HepG2 (cell line): Measurements from ENCODE around the gene TRIM42. TPM values are rescaled to one million over a fixed set of nuclear protein-coding genes. Genes with fewer than 3 reads are reported as not detected.
A peak's percentile ranks its signal among the peaks of the same experiment; 100 is the strongest.

Source experiments
- ATAC-seq: fragments of 200-7000 bp; cut with Tn5 transposase; 3 replicates; pipeline ENCODE4 v1.9.1; 2020; ENCODE audit warnings: mild to moderate bottlenecking, moderate library complexity
- BruUV-seq: library from RNA; stranded (reverse); fragments of 400-500 nt; replicated peaks from 2 replicates; lab custom pipeline; 2021; lab: Mats Ljungman, UMichigan
- CTCF ChIA-PET: fragments of 300-600 bp; formaldehyde crosslinking; extraction: SDS; loops from one replicate; lab custom pipeline; 2021; ENCODE audit warnings: low total read pairs, inconsistent platforms, low intra/inter-chr PET ratio; lab: Yijun Ruan, JAX
- POLR2A ChIA-PET: fragments of 350-600 bp; sonication (Branson Sonifier 250); formaldehyde crosslinking; loops from one replicate; lab custom pipeline; 2020; ENCODE audit warnings: antibody characterized with exemption, inconsistent platforms; lab: Yijun Ruan, JAX
- DNase-seq: peaks from one replicate; pipeline ENCODE4 v3.0.0-alpha.2; 2015; ENCODE audit warnings: low spot score
- FAIRE-seq: peaks from 3 replicates; lab custom pipeline; 2011; peaks lifted over from hg19 to GRCh38; lab: Jason Lieb, UNC
- H2AFZ ChIP-seq: one replicate; pipeline ENCODE4 v1.6.1; 2011; ENCODE audit warnings: low read length, inconsistent platforms
- H3K27ac ChIP-seq: fragments of 300-600 bp; 3 replicates; pipeline ENCODE4 v1.8.0; 2011; ENCODE audit warnings: mixed run types, mild to moderate bottlenecking, mixed read lengths, low read length, inconsistent platforms; ENCODE audit not compliant: insufficient read depth; ENCODE audit errors: extremely low read length
- H3K27me3 ChIP-seq, 2 experiments: fragments of 200-600 bp in 1 of 2; 2 replicates in 1 of 2; 3 replicates in 1 of 2; pipeline versions ENCODE4 v1.6.0 to v1.8.0; 2011; ENCODE audit warnings: low read length in 2 of 2, mild to moderate bottlenecking in 2 of 2, moderate library complexity in 2 of 2, inconsistent platforms in 1 of 2; ENCODE audit not compliant: insufficient read depth in 2 of 2, control insufficient read depth in 1 of 2
- H3K36me3 ChIP-seq, 2 experiments: fragments of 200-600 bp in 1 of 2; replicated peaks in 1 of 2; 2 replicates in 1 of 2; 3 replicates in 1 of 2; pipeline versions ENCODE4 v1.5.1 to v1.8.0; 2011; ENCODE audit warnings: low read length in 2 of 2, inconsistent platforms in 1 of 2; ENCODE audit not compliant: insufficient read depth in 2 of 2, control insufficient read depth in 1 of 2
- H3K4me1 ChIP-seq: 2 replicates; pipeline ENCODE4 v1.5.1; 2012; ENCODE audit warnings: low read length, inconsistent platforms; ENCODE audit not compliant: insufficient read depth
- H3K4me2 ChIP-seq: 2 replicates; pipeline ENCODE4 v1.6.0; 2011; ENCODE audit warnings: low read depth, low read length, inconsistent platforms
- H3K4me3 ChIP-seq, 3 experiments: fragments of 200-600 bp in 1 of 3; sonication (generic), shearing (Covaris generic) in 1 of 3; replicated peaks in 1 of 3; 2 replicates each; pipeline ENCODE4 v1.5.1; 2011 to 2016; ENCODE audit warnings: low read length in 3 of 3, inconsistent platforms in 2 of 3, low read depth in 2 of 3, mild to moderate bottlenecking in 2 of 3, control low read depth in 1 of 3, mixed read lengths in 1 of 3; ENCODE audit not compliant: insufficient read depth in 1 of 3
- H3K79me2 ChIP-seq: one replicate; pipeline ENCODE4 v1.6.1; 2011; ENCODE audit warnings: low read length, inconsistent platforms; ENCODE audit not compliant: insufficient read depth
- H3K9ac ChIP-seq: 2 replicates; pipeline ENCODE4 v1.6.0; 2011; ENCODE audit warnings: mild to moderate bottlenecking, low read depth, low read length, inconsistent platforms; ENCODE audit not compliant: insufficient read depth
- H3K9me3 ChIP-seq: 2 replicates; pipeline ENCODE4 v1.5.1; 2012; ENCODE audit warnings: mild to moderate bottlenecking, low read length
- H4K20me1 ChIP-seq: 2 replicates; pipeline ENCODE4 v1.6.0; 2011; ENCODE audit warnings: inconsistent platforms, mild to moderate bottlenecking, low read length, moderate library complexity; ENCODE audit not compliant: insufficient read depth
- BCL6 ChIP-seq: IDR thresholded peaks from 2 replicates; pipeline ENCODE4 v1.6.1; 2016; ENCODE audit warnings: missing genetic modification reagents, missing compliant biosample characterization
- CEBPB ChIP-seq: IDR thresholded peaks from 2 replicates; pipeline ENCODE4 v1.6.1; 2011; ENCODE audit warnings: low read depth, low read length, improper control_type of control experiment, borderline replicate concordance
- EEA1 ChIP-seq: sonication (generic); formaldehyde crosslinking; IDR thresholded peaks from 2 replicates; pipeline ENCODE4 v1.5.1; 2020; ENCODE audit warnings: mild to moderate bottlenecking, missing genetic modification reagents, borderline replicate concordance
- HMG20A ChIP-seq: IDR thresholded peaks from 2 replicates; pipeline ENCODE4 v1.6.1; 2016; ENCODE audit warnings: borderline replicate concordance
- NCOA2 ChIP-seq: sonication (generic); formaldehyde crosslinking; IDR thresholded peaks from 2 replicates; pipeline ENCODE4 v1.8.0; 2022; ENCODE audit warnings: inconsistent platforms
- NFIC ChIP-seq: IDR thresholded peaks from 2 replicates; pipeline ENCODE4 v1.6.1; 2012; ENCODE audit warnings: mild to moderate bottlenecking, low read length, inconsistent platforms
- PBX3 ChIP-seq: sonication (generic); formaldehyde crosslinking; IDR thresholded peaks from 2 replicates; pipeline ENCODE4 v1.8.1; 2023; ENCODE audit warnings: missing genetic modification reagents, inconsistent platforms, borderline replicate concordance
- ZBTB42 ChIP-seq: sonication (generic); formaldehyde crosslinking; IDR thresholded peaks from 2 replicates; pipeline ENCODE4 v1.5.0; 2020; ENCODE audit warnings: mild to moderate bottlenecking, missing genetic modification reagents
- ZNF24 ChIP-seq: fragments of 450-650 bp; IDR thresholded peaks from 2 replicates; pipeline ENCODE4 v1.6.1; 2017; ENCODE audit warnings: antibody characterized with exemption, mild to moderate bottlenecking
- ZNF564 ChIP-seq: sonication (generic); formaldehyde crosslinking; IDR thresholded peaks from 2 replicates; pipeline ENCODE4 v1.8.1; 2023; ENCODE audit warnings: mild to moderate bottlenecking, missing genetic modification reagents
- ZNF644 ChIP-seq: IDR thresholded peaks from 2 replicates; pipeline ENCODE4 v1.6.1; 2016; ENCODE audit warnings: low read depth
- WGBS: methylation state at CpG from one replicate; pipeline ENCODE4 v1.1.6; 2017; ENCODE audit warnings: low lambda C conversion rate; 5-methylcytosine and 5-hydroxymethylcytosine counted together
- in situ Hi-C: cut with HindIII; loops from 2 replicates; pipeline ENCODE4 v1.10.0; 2017; ENCODE audit warnings: low pct_unique_long_range_greater_than_20kb; ENCODE audit not compliant: extremely low pct_ligation_motif_present
- intact Hi-C: fragments of 100-400 bp; cut with micrococcal nuclease; formaldehyde crosslinking; loops from one replicate; pipeline ENCODE4 v1.10.0; 2022; ENCODE audit not compliant: unreplicated experiment
- polyA plus RNA-seq, 8 experiments: library from polyadenylated mRNA; depleted of rRNA in 3 of 8; stranded (reverse) in 7 of 8; unstranded in 1 of 8; fragments of >200 nt; fragmentation: Illumina TruSeq in 4 of 8; extraction: Trizol in 4 of 8; gene quantifications; 2 replicates each; pipeline versions ENCODE4 v1.2.1 to v1.2.3, GENCODE V29; 2011 to 2016; ENCODE audit warnings: low read depth in 4 of 8, missing spikeins in 1 of 8, mixed read lengths in 1 of 8; ENCODE audit not compliant: insufficient read depth in 1 of 8
- total RNA-seq, 5 experiments: library from RNA; depleted of rRNA; stranded (reverse); fragments of >200 nt; fragmentation: Illumina TruSeq; extraction: Trizol; gene quantifications; 2 replicates each; pipeline ENCODE4 v1.2.3, GENCODE V29; 2016; ENCODE audit warnings: low read depth in 1 of 5
- TF ChIP-seq, protein P1 (sequence below): IDR thresholded peaks from 2 replicates; pipeline ENCODE4 v1.6.1; 2018; ENCODE audit warnings: missing genetic modification reagents

Gene TRIM42
- total and polyA plus RNA-seq, 2 of the 13 experiments (the other 11 are each of a cell fraction or from before 2014, with no cell fraction given), result not detected

- no peak for TF ChIP-seq PBX3
- no peak for TF ChIP-seq CEBPB
- peak; percentile 96 for TF ChIP-seq HMG20A (CRISPR knock-in tag)
- TF ChIP-seq, protein P1, sequence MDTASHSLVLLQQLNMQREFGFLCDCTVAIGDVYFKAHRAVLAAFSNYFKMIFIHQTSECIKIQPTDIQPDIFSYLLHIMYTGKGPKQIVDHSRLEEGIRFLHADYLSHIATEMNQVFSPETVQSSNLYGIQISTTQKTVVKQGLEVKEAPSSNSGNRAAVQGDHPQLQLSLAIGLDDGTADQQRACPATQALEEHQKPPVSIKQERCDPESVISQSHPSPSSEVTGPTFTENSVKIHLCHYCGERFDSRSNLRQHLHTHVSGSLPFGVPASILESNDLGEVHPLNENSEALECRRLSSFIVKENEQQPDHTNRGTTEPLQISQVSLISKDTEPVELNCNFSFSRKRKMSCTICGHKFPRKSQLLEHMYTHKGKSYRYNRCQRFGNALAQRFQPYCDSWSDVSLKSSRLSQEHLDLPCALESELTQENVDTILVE (CRISPR knock-in tag), result 0 out of 2 replicates have a peak, but pooled peaks have one; percentile 43
- peak; percentile 95 for TF ChIP-seq BCL6
- no peak for TF ChIP-seq EEA1 (CRISPR knock-in tag)
- TF ChIP-seq NFIC, result peak; percentile 87
- peak; percentile 86 for TF ChIP-seq ZNF644 (CRISPR knock-in tag)
- TF ChIP-seq ZNF24, result no peak
- TF ChIP-seq ZBTB42 (CRISPR knock-in tag), result no peak
Measured at GRCh38 chr3:140711390-140712035, 33.6 kb downstream of the TRIM42 start (continued).

GRCh38 chr3:140712301-140712700, 34.4 kb downstream of the TRIM42 start:
- 0 out of 2 replicates have a peak overlapping the region, but pooled peaks have one; percentile 55 for H3K4me2 ChIP-seq
- in situ Hi-C loops, result no loop called here
- no TSS peak for BruUV-seq
- ATAC-seq, result no peak
- H4K20me1 ChIP-seq, result no peaks in the 10 kb centered on the region
- no peak overlapping the region for H3K9ac ChIP-seq
- peaks cover 59% of the 10 kb centered on the region for H3K4me1 ChIP-seq
- H3K27ac ChIP-seq, result peak overlapping the region; percentile 77
- H3K79me2 ChIP-seq, result no peaks in the 10 kb centered on the region
- intact Hi-C loops, result no loop called here
- TF ChIP-seq ZNF564 (CRISPR knock-in tag) (peak; percentile 97), NCOA2 (CRISPR knock-in tag) (no peak)
- no peak overlapping the region for H3K4me3 ChIP-seq
- no peaks in the 10 kb centered on the region for H3K9me3 ChIP-seq
- no peak for DNase-seq
- no peaks in the 10 kb centered on the region for H3K36me3 ChIP-seq
- 80% methylated on average over 2 of the region's 3 CpGs for WGBS
- peak overlapping the region; percentile 23 for H2AFZ ChIP-seq
- ChIA-PET CTCF (no interaction called here), POLR2A (interaction anchor here (1.1 to 2.7 kb wide), 6 partner anchors 10 to 24 kb away, joined by 3 to 44 read pairs (median 12); no protein-coding TSS in a partner anchor)
- no peak for FAIRE-seq
- no peaks in the 10 kb centered on the region for H3K27me3 ChIP-seq
